ENCODE measurements around the gene MND1.

Gene MND1

DNA sequence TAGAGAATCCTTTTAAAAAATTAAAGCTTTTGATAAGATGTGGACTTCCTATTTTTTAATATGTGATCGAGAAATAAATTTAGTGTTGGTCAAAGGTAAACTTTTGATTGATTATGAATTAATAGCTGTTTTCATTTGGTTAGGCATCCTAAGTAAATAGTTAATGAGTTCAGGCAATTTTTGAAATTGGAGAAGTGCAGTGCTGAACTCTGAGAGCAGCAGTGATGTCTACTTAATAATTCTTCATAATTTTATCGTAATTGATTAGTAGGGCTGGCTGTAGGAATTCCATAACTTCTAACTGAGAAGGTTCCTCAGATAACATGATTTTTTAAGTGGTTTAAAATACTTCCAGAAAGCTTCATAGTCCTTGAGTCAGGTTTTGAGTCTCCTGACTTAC lies 1.5 kb downstream of the MND1 start:
- DNase-seq (ENCODE audit: low spot score) (no peak), FAIRE-seq (no peak)

DNA sequence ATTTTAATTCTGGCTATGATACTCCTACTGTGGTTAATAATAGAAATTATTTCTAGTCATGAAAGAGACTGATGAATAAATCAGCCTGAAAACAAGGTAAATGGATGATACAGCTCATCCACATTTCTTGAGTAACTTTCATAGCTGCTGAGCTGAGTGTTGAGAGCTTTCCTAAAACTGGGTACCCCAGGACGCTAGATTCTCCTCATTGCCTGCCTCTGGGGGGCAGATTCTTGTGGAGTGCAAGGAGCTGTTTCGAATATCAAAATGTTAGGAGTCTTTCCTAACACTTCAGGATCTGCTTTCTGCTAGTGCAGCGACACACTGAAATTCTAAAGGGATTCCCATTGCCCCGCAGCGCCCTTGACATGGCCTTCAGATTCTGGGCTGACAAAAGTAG lies 2.1 kb downstream of the MND1 start:
- no peak for FAIRE-seq
- no peak for DNase-seq (ENCODE audit: low spot score)

- no peak for DNase-seq (ENCODE audit: low spot score)
- FAIRE-seq, result no peak
These were observed 2.6 kb downstream of the MND1 start for GRCh38 chr4:153347117-153347516.

DNA sequence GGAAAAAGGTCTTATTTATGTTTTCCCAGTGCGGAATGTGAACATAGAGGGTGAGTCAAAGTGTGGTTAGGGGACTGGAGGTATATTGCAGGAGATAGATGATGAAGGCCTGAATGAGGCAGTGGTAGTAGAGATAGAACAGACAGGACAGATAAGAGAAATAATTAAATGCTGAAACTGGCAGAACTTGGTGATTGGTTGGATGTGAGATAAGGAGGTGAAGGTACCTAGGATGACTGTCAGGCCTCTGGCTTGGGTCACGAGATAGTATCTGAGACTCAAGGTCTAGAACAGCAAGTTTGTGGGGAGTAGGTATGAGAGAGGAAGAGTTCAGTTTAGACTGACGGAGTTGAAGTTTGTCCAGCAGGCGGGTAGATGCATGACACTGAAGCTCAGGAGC lies 3.5 kb downstream of the MND1 start:
- FAIRE-seq (no peak), DNase-seq (ENCODE audit: low spot score) (peak; percentile 11)

DNA sequence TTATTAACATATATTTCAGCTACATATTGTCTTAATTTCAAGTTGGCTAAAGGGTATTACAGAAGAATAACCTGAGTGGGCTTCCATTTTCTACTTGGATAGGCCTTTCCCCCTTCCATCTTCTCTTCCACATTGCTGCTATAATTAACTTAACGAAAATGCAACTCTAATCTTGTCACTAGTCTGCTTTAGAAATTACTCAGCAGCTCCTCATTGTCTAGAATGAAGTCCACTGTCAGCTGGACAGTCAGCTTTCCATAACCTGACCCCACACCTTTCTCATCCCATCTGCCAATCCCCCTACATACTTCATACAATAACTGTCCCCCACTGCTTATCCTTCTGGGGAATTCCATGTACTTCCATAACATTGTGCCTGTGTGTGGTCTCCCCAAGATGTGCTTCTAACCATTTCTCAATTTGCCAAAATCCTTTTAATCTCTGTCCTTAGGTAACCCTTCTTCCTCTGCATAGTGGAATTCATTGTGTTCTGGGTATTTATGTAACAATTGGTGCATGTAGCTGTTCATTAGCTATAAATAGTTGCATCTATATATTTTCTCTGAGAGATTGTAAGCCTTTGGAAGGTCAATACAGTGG lies 4.8 kb downstream of the MND1 start:
- no peak for FAIRE-seq
- no peak for DNase-seq (ENCODE audit: low spot score)

GRCh38 chr4:153362184-153362583 lies 17.7 kb downstream of the MND1 start:
- no peak for DNase-seq (ENCODE audit: low spot score)
- no peak for FAIRE-seq

DNA sequence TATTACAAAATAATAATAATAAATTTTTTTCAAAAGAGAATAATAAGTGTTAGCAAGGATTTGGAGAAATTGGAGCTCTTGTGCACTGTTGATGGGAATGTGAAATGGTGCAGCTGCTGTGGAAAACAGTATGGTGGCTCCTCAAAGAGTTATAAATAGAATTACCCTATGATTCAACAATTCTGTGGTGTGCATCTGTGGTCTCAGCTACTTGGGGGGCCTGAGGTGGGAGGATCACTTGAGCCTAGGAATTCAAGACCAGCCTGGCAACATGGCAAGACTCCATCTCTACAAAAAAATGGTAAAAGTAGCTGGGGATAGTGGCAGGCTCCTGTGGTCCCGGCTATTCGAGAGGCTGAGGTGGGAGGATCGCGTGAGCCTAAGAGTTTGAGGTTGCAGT lies 19.6 kb downstream of the MND1 start:
- FAIRE-seq, result no peak
- DNase-seq (ENCODE audit: low spot score), result no peak

- DNase-seq (ENCODE audit: low spot score), result no peak
- FAIRE-seq, result no peak
These were observed 20.5 kb downstream of the MND1 start for GRCh38 chr4:153365003-153365402.

- no peak for FAIRE-seq
- no peak for DNase-seq (ENCODE audit: low spot score)
These were observed 22.0 kb downstream of the MND1 start for GRCh38 chr4:153366486-153366885.

- DNase-seq (ENCODE audit: low spot score) (no peak), FAIRE-seq (no peak)
These were observed 22.6 kb downstream of the MND1 start for GRCh38 chr4:153367092-153367491.

GRCh38 chr4:153369021-153369420 lies 24.5 kb downstream of the MND1 start:
- no peak for DNase-seq (ENCODE audit: low spot score)
- FAIRE-seq, result no peak

DNA sequence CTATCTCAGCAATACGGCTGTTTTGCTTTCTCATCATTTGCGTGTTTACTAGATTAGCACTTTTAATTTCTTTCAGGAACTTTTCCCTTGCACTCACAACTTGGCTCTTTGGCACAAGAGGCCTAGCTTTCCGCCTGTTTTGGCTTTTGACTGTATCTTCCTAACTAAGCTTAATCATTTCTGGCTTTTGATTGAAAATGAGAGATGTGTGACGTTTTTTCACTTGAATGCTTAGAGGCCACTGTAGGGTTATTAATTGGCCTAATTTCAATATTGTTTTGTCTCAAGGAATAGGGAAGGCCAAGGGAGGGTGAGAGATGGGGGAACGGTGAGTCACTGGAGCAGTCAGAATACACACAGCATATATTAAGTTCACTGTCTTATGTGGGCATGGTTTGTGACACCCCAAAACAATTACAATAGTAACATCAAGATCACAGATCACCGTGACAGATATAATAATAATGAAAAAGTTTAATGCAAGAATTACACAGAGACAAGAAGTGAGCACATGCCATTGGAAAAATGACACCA lies 27.3 kb downstream of the MND1 start:
- FAIRE-seq, result no peak

DNA sequence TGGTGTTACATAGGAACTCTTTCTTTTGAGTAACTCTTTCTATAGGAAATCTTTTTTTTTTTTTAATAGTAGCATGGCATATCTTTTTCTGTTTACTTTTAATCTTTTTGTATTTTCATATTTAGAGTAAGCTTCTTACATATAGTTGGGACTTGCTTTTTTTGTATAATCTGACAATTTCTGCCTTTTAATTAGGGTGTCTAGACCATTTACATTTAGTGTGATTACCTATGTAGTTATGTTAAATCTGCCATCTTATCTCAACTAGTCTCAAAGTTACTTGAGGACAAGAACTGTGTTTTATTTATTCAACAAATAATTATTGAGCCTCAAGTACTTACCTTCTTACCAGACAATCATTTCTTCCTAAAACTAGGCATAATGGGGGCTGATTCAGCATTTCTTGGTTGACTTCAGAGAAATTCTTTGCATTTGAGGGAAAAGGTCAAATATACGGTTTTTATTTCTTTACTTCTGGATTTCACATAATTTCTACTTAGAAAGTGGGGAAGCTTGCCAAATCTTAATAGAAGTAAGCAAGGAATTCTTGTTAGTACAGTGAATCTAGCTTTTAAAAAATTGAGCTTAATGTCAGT lies 28.6 kb downstream of the MND1 start:
- DNase-seq (ENCODE audit: low spot score), result no peak
- FAIRE-seq, result no peak

More for the DNA sequence above, 27.3 kb downstream of the MND1 start:
- DNase-seq (ENCODE audit: low spot score), result no peak

DNA sequence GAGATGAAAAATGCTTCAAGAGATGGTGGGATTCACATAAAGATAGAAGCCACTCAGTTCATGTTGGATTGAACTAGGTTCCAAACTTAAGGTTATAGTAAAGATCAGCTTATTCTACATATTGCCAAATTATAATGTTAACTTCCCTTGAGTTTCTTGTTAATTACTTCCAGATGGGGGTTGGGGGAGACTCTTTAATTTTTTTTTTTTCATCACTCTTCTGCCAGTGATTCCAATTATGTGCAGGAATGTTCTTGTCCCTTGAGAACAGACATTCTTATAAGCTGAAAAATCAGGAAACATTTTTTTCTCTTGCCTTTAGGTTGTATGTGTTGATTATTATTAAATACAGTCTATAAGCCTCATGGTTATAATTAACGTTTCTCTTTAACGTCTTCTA lies 30.0 kb downstream of the MND1 start:
- no peak for FAIRE-seq
- DNase-seq (ENCODE audit: low spot score), result no peak

DNA sequence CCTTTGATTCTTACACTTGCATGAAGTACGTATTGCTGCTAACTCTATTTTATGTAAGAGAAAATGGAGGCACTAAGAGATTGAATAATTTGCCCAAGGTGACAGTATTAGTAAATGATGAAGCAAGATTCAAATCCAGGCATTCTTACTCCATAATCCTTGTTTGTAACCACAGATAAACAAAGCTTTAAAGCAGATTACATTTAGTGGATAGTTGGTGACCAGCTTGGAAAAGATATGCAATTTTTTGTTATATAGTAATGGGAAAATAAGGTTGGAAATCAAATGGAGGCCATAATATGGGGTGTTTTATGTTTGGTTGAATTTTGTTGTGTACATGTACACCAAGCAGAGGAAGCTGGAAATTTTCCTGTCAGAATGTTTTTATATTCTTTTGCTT lies 30.8 kb downstream of the MND1 start:
- DNase-seq (ENCODE audit: low spot score), result no peak
- FAIRE-seq, result no peak

GRCh38 chr4:153383131-153383530 lies 38.6 kb downstream of the MND1 start:
- FAIRE-seq (no peak), DNase-seq (ENCODE audit: low spot score) (no peak)

GRCh38 chr4:153384160-153384559 lies 39.7 kb downstream of the MND1 start:
- FAIRE-seq (no peak), DNase-seq (ENCODE audit: low spot score) (no peak)

GRCh38 chr4:153385784-153386183 lies 41.3 kb downstream of the MND1 start:
- FAIRE-seq, result no peak

GRCh38 chr4:153387981-153388380 lies 43.5 kb downstream of the MND1 start:
- no peak for FAIRE-seq
- DNase-seq (ENCODE audit: low spot score), result no peak

More at GRCh38 chr4:153385784-153386183, 41.3 kb downstream of the MND1 start:
- no peak for DNase-seq (ENCODE audit: low spot score)

DNA sequence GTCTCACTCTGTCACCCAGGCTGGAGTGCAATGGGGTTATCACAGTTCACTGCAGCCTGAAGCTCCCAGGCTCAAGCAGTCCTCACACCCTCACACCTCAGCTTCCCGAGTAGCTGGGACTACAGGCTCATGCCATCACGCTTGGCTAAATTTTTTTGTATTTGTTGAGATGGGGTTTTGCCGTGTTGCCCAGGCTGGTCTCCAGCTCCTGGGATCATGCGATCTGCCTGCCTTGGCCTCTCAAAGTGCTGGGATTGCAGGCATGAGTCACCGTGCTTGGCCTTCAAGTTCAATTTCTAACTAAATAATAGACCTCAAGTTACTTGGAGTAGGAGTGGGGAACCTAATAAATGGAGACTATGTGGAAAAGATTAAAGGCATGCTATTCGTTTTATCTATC lies 48.9 kb downstream of the MND1 start:
- DNase-seq (ENCODE audit: low spot score), result peak; percentile 51
- FAIRE-seq, result peak; percentile 85

DNA sequence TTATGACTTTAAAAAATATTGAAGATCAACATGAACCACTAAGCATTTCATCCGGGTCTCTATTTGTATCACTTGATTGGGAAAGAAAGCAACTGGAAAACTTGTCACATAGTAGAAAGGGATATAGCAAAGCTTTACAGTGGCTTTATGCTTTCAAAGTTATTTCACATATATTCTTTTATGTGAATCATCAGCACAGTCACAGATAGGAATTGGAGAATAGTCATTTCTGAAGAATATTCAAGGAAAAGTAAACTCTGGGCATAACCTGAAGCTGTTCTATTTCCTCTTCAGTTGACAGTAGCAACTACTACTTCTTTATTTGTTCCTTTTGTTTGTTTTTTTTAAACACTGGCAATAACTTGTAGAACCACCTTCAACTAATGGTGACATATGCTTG lies 50.5 kb downstream of the MND1 start:
- FAIRE-seq (no peak), DNase-seq (ENCODE audit: low spot score) (no peak)

DNA sequence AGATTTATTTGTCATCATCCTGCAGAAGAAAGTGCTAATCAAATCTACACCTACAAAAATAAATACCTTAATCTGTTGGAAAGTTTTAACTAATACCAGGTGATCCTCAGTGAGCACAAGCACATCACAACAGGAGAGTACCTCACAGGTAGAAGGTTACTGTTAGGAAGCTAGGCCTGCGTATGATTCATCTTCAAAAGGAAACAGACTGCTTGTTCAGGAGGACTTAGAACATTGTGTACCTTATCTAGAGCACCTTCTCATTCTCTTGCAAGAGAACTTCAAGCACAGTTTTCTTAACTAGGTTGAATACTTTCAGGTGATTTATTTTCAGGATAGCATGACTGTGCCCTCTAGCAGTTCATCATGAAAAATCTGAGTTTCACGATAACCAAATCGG lies 54.2 kb downstream of the MND1 start:
- FAIRE-seq, result no peak
- DNase-seq (ENCODE audit: low spot score), result no peak

GRCh38 chr4:153399358-153399757 lies 54.9 kb downstream of the MND1 start:
- DNase-seq (ENCODE audit: low spot score) (no peak), FAIRE-seq (no peak)
